IMR-90 (cell line): ENCODE measurements around the gene SLC6A16. TPM values are rescaled to one million over a fixed set of nuclear protein-coding genes. Genes with fewer than 3 reads are reported as not detected.

Experiments
- ATAC-seq: fragments of 200-7000 bp; cut with Tn5 transposase; 2 replicates; pipeline ENCODE4 v1.9.1; 2020; ENCODE audit warnings: low read depth, mild to moderate bottlenecking, moderate library complexity
- BruUV-seq: library from RNA; stranded (reverse); fragments of 400-500 nt; replicated peaks from 2 replicates; lab custom pipeline; 2021; lab: Mats Ljungman, UMichigan
- CTCF ChIA-PET: fragments of 300-600 bp; formaldehyde crosslinking; extraction: SDS; loops from one replicate; lab custom pipeline; 2021; ENCODE audit warnings: antibody characterized with exemption; lab: Yijun Ruan, JAX
- POLR2A ChIA-PET: fragments of 300-600 bp; sonication (Branson Sonifier 250); formaldehyde crosslinking; loops from one replicate; lab custom pipeline; 2022; ENCODE audit warnings: antibody characterized with exemption; ENCODE audit not compliant: unreplicated experiment; lab: Charles Lee
- DNase-seq: peaks from one replicate; pipeline ENCODE4 v3.0.0; 2013
- H2AFZ ChIP-seq: replicated peaks from 2 replicates; pipeline ENCODE3; 2013; ENCODE audit warnings: low read length, mild to moderate bottlenecking; ENCODE audit not compliant: poor library complexity
- H2AK5ac ChIP-seq: 2 replicates; pipeline ENCODE4 v1.6.1; 2013; ENCODE audit warnings: low read depth, low read length, inconsistent platforms
- H2AK9ac ChIP-seq: replicated peaks from 2 replicates; pipeline ENCODE3; 2013; ENCODE audit warnings: mild to moderate bottlenecking, low read depth, low read length, moderate library complexity; ENCODE audit not compliant: poor library complexity
- H2BK120ac ChIP-seq: 2 replicates; pipeline ENCODE4 v1.6.1; 2013; ENCODE audit warnings: low read depth, low read length, inconsistent platforms
- H2BK15ac ChIP-seq: 3 replicates; pipeline ENCODE4 v1.6.1; 2013; ENCODE audit warnings: low read depth, low read length, inconsistent platforms
- H2BK20ac ChIP-seq: 2 replicates; pipeline ENCODE4 v1.6.1; 2013; ENCODE audit warnings: low read depth, mild to moderate bottlenecking, inconsistent platforms, low read length, moderate library complexity
- H2BK5ac ChIP-seq: 2 replicates; pipeline ENCODE4 v1.6.1; 2013; ENCODE audit warnings: mild to moderate bottlenecking, low read depth, low read length, inconsistent platforms; ENCODE audit not compliant: poor library complexity, severe bottlenecking
- H3K14ac ChIP-seq: replicated peaks from 2 replicates; pipeline ENCODE4 v1.6.1; 2013; ENCODE audit warnings: low read depth, low read length, inconsistent platforms
- H3K18ac ChIP-seq: 2 replicates; pipeline ENCODE4 v1.6.1; 2013; ENCODE audit warnings: low read depth, low read length, control low read depth
- H3K23ac ChIP-seq: 2 replicates; pipeline ENCODE4 v1.6.1; 2013; ENCODE audit warnings: low read depth, low read length, inconsistent platforms
- H3K27ac ChIP-seq: 2 replicates; pipeline ENCODE4 v1.5.1; 2013; ENCODE audit warnings: mild to moderate bottlenecking, control low read depth, low read length; ENCODE audit not compliant: insufficient read depth
- H3K27me3 ChIP-seq: 2 replicates; pipeline ENCODE4 v1.6.1; 2013; ENCODE audit warnings: low read length; ENCODE audit not compliant: control insufficient read depth, insufficient read depth
- H3K36me3 ChIP-seq: 2 replicates; pipeline ENCODE4 v1.6.1; 2013; ENCODE audit warnings: low read length, mixed read lengths; ENCODE audit not compliant: control insufficient read depth, insufficient read depth
- H3K4ac ChIP-seq: 2 replicates; pipeline ENCODE4 v1.6.1; 2013; ENCODE audit warnings: low read depth, low read length, inconsistent platforms
- H3K4me1 ChIP-seq: 2 replicates; pipeline ENCODE4 v1.6.1; 2013; ENCODE audit warnings: low read length, mixed read lengths; ENCODE audit not compliant: control insufficient read depth, insufficient read depth
- H3K4me2 ChIP-seq: 2 replicates; pipeline ENCODE4 v1.6.1; 2013; ENCODE audit warnings: low read depth, mild to moderate bottlenecking, control low read depth, low read length, moderate library complexity
- H3K4me3 ChIP-seq: 2 replicates; pipeline ENCODE4 v1.5.1; 2013; ENCODE audit warnings: low read depth, mild to moderate bottlenecking, control low read depth, low read length, moderate library complexity; ENCODE audit not compliant: insufficient read depth
- H3K56ac ChIP-seq: 2 replicates; pipeline ENCODE4 v1.6.1; 2013; ENCODE audit warnings: low read length, inconsistent platforms; ENCODE audit not compliant: insufficient read depth; ENCODE audit errors: extremely low read depth
- H3K79me1 ChIP-seq, 2 experiments: 2 replicates each; pipeline ENCODE4 v1.6.1; 2013; ENCODE audit warnings: low read length in 2 of 2, inconsistent platforms in 1 of 2, low read depth in 1 of 2
- H3K9ac ChIP-seq: 2 replicates; pipeline ENCODE4 v1.6.1; 2013; ENCODE audit warnings: low read depth, low read length, control low read depth
- H3K9me1 ChIP-seq: 2 replicates; pipeline ENCODE4 v1.6.1; 2013; ENCODE audit warnings: low read length, inconsistent platforms; ENCODE audit not compliant: insufficient read depth
- H3K9me3 ChIP-seq: 2 replicates; pipeline ENCODE4 v1.6.1; 2013; ENCODE audit warnings: low read length; ENCODE audit not compliant: control insufficient read depth, insufficient read depth
- H4K20me1 ChIP-seq: 2 replicates; pipeline ENCODE4 v1.6.1; 2013; ENCODE audit warnings: low read length, inconsistent platforms; ENCODE audit not compliant: insufficient read depth
- H4K5ac ChIP-seq: 2 replicates; pipeline ENCODE4 v1.6.1; 2013; ENCODE audit warnings: mild to moderate bottlenecking, low read depth, low read length, control low read depth
- H4K8ac ChIP-seq, 2 experiments: 2 replicates each; pipeline ENCODE4 v1.6.1; 2013; ENCODE audit warnings: low read depth in 2 of 2, low read length in 2 of 2, control low read depth in 1 of 2, inconsistent platforms in 1 of 2
- H4K91ac ChIP-seq: 2 replicates; pipeline ENCODE4 v1.6.1; 2013; ENCODE audit warnings: low read depth, low read length, inconsistent platforms; ENCODE audit not compliant: insufficient read depth
- RAD21 ChIP-seq: IDR thresholded peaks from 2 replicates; pipeline ENCODE4 v1.6.1; 2012; ENCODE audit warnings: low read length, improper control_type of control experiment
- WGBS, 2 experiments: methylation state at CpG; one replicate each; pipeline versions ENCODE4 v1.1.5 to v1.1.7; 2013; ENCODE audit warnings: missing lambda C conversion rate in 2 of 2; ENCODE audit not compliant: insufficient read length in 1 of 2; ENCODE audit errors: extremely low coverage in 2 of 2; 5-methylcytosine and 5-hydroxymethylcytosine counted together
- dilution Hi-C: fragments of 300-500 bp; cut with HindIII; formaldehyde crosslinking; loops from one replicate; pipeline ENCODE4 v1.14.3; 2018; ENCODE audit warnings: low sequenced_read_pairs; ENCODE audit not compliant: unreplicated experiment
- in situ Hi-C: fragments of 300-500 bp; cut with MboI; formaldehyde crosslinking; loops from 3 replicates; pipeline ENCODE4 v1.14.3; 2019; ENCODE audit warnings: low sequenced_read_pairs, inconsistent platforms, mixed read lengths
- intact Hi-C: fragments of 100-400 bp; cut with micrococcal nuclease; formaldehyde crosslinking; loops from 2 replicates; pipeline ENCODE4 v1.10.0; 2022
- polyA plus RNA-seq, 3 experiments: library from polyadenylated mRNA; depleted of rRNA; stranded (reverse); fragments of >200 nt; gene quantifications; 2 replicates each; pipeline ENCODE4 v1.2.3, GENCODE V29; 2012; ENCODE audit warnings: low replicate concordance in 1 of 3
- total RNA-seq: library from RNA; depleted of rRNA; stranded (reverse); fragments of >200 nt; gene quantifications from 2 replicates; pipeline ENCODE4 v1.2.3, GENCODE V29; 2012

The SLC6A16 gene
- total and polyA plus RNA-seq, 2 of the 4 experiments (the other 2 are of a cell fraction) = 0.18 to 0.89 TPM

DNA sequence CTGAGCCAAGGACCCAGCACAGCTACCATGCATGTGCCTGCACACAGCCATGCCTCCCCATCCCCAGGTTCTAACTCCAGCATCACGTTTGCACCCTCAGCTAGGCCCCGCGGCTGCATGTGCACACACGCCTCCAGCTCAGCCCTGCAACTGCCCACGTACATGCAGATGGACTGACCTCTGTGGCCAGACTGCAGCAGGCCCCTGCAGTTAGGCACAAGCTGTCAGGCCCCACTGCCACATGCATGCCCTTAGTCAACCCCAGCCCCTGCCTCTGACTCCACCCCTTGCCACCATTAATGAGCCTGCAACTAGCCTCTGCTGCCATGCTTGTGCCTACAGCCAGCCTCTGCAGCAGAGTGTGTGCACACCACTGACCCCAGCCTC lies 23.1 kb downstream of the SLC6A16 start:
- POLR2A ChIA-PET = no interaction called here
- H3K27ac ChIP-seq = no peak overlapping the region
- no peak overlapping the region for H3K14ac ChIP-seq
- no peaks in the 10 kb centered on the region for H3K9me1 ChIP-seq
- no peaks in the 10 kb centered on the region for H3K36me3 ChIP-seq
- no peak overlapping the region for H3K9ac ChIP-seq
- H2AK5ac ChIP-seq = no peak overlapping the region
- no peak overlapping the region for H3K56ac ChIP-seq
- TF ChIP-seq RAD21 = no peak
- H4K5ac ChIP-seq = no peak overlapping the region
- no TSS peak for BruUV-seq
- H3K79me1 ChIP-seq = no peaks in the 10 kb centered on the region
- H2AFZ ChIP-seq = no peak overlapping the region
- H3K4me2 ChIP-seq = no peak overlapping the region
- no peak overlapping the region for H2BK5ac ChIP-seq
- no peak overlapping the region for H3K4me3 ChIP-seq
- no peak overlapping the region for H3K4ac ChIP-seq
- H2AK9ac ChIP-seq = no peak overlapping the region
- no peak overlapping the region for H2BK20ac ChIP-seq
- no peak overlapping the region for H2BK15ac ChIP-seq
- no peak overlapping the region for H4K8ac ChIP-seq
- no peaks in the 10 kb centered on the region for H3K27me3 ChIP-seq
- no peak overlapping the region for H4K91ac ChIP-seq
- intact Hi-C loops = loop anchor here (1.0 kb wide), 1 partner anchor 36 kb away; no protein-coding TSS in a partner anchor
- in situ Hi-C loops = no loop called here
- WGBS, 2 experiments = 82% methylated on average over 5 of the region's 5 CpGs; no CpG with 5 or more reads in 1 of the 2 experiments
- H3K18ac ChIP-seq = no peak overlapping the region
- H3K4me1 ChIP-seq = no peaks in the 10 kb centered on the region
- CTCF ChIA-PET = no interaction called here
- no peak overlapping the region for H2BK120ac ChIP-seq
- dilution Hi-C loops = no loop called here
- ATAC-seq (no peak), DNase-seq (no peak)
- H4K20me1 ChIP-seq = no peaks in the 10 kb centered on the region
- peaks cover 3% of the 10 kb centered on the region; the same call in 1 of the 2 replicates for H3K9me3 ChIP-seq
- H3K23ac ChIP-seq = no peak overlapping the region
